Progenitor cell of endocrine pancreas (in vitro differentiated cells): Measurements from ENCODE around the gene TANC1. TPM values are rescaled to one million over a fixed set of nuclear protein-coding genes. Genes with fewer than 3 reads are reported as not detected.

Source experiments
- DNase-seq: peaks from one replicate; pipeline ENCODE4 v3.0.0; 2021; ENCODE audit warnings: low spot score; ENCODE audit not compliant: unreplicated experiment
- H3K27ac Mint-ChIP-seq: 2 replicates; pipeline ENCODE4 v1.8.0; 2021; ENCODE audit warnings: mild to moderate bottlenecking, moderate library complexity, mixed read lengths
- H3K27me3 Mint-ChIP-seq: 2 replicates; pipeline ENCODE4 v1.8.0; 2021; ENCODE audit warnings: mixed read lengths
- H3K36me3 Mint-ChIP-seq: 2 replicates; pipeline ENCODE4 v1.8.0; 2022; ENCODE audit warnings: mixed read lengths; ENCODE audit not compliant: insufficient read depth
- H3K4me1 Mint-ChIP-seq: 2 replicates; pipeline ENCODE4 v1.8.0; 2021; ENCODE audit warnings: low read depth, mixed read lengths
- H3K4me3 Mint-ChIP-seq: 2 replicates; pipeline ENCODE4 v1.8.0; 2021; ENCODE audit warnings: low read depth, mild to moderate bottlenecking, moderate library complexity, mixed read lengths
- H3K9me3 Mint-ChIP-seq: 2 replicates; pipeline ENCODE4 v1.8.0; 2021; ENCODE audit warnings: low read depth, mixed read lengths
- CTCF ChIP-seq: fragments of 200-600 bp; sonication (generic); IDR thresholded peaks from one replicate; pipeline ENCODE4 v1.5.0; 2021; ENCODE audit warnings: antibody characterized with exemption, mild to moderate bottlenecking; ENCODE audit not compliant: unreplicated experiment
- total RNA-seq: library from RNA; stranded (reverse); gene quantifications from 2 replicates; pipeline ENCODE4 v1.2.1, GENCODE V29; 2021

Gene TANC1
- total RNA-seq, 1 donor from 2014 or later, result 29.8 TPM

DNA sequence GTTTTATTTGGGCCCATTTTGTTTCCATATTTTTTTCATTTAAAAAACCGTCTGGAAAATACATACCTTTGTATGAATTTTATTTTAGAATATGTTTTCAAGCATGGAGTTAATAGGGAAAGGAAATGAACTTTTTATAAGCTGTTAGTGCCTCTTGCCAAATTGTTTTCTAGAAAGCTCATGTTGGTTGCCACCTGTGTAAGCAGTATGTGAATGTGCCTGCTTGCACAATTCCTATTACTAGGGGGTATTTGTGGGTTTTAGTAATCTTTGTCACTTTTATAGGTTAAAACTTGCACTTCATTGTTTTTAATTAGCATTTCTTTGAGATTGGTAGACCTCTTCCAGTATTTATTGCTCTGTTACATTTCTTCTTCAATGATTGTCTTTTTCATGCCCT lies 107.3 kb downstream of the TANC1 start:
- DNase-seq, result no peak
- Mint-ChIP-seq H3K27ac (no peak overlapping the region), H3K27me3 (no peaks in the 10 kb centered on the region), H3K36me3 (peaks cover 1% of the 10 kb centered on the region), H3K4me1 (no peaks in the 10 kb centered on the region), H3K4me3 (no peak overlapping the region), H3K9me3 (no peaks in the 10 kb centered on the region)
- TF ChIP-seq CTCF, result no peak

DNA sequence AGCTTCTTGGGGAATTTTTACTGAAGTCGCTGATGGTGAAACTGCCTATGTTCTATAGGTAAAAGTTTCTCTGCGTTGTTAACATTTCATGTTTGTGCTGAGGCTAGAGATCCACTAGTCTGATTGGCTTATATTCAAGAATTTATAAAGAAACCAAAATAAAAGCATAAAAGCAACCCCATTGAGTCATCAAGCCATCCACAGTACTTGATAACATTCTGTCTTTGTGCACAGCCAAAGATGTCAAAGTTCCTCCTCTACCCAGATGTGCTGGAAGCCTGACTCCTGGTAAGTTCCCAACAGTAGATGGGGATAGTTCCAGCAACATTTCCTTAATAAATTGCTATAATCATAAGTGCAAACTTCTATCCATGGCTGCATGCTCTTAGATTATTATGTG lies 107.8 kb downstream of the TANC1 start:
- H3K4me1 Mint-ChIP-seq, result no peaks in the 10 kb centered on the region
- no peak overlapping the region for H3K4me3 Mint-ChIP-seq
- no peak for DNase-seq
- no peaks in the 10 kb centered on the region for H3K9me3 Mint-ChIP-seq
- no peak overlapping the region for H3K27ac Mint-ChIP-seq
- H3K36me3 Mint-ChIP-seq, result peaks cover 1% of the 10 kb centered on the region
- no peak for TF ChIP-seq CTCF
- H3K27me3 Mint-ChIP-seq, result no peaks in the 10 kb centered on the region

- H3K27ac Mint-ChIP-seq, result no peak overlapping the region
- peaks cover 1% of the 10 kb centered on the region for H3K36me3 Mint-ChIP-seq
- H3K4me1 Mint-ChIP-seq, result no peaks in the 10 kb centered on the region
- no peaks in the 10 kb centered on the region for H3K9me3 Mint-ChIP-seq
- no peaks in the 10 kb centered on the region for H3K27me3 Mint-ChIP-seq
- H3K4me3 Mint-ChIP-seq, result no peak overlapping the region
- no peak for DNase-seq
- TF ChIP-seq CTCF, result no peak
Measured at GRCh38 chr2:159077869-159078268, 109.4 kb downstream of the TANC1 start.

GRCh38 chr2:159078443-159078842 lies 110.0 kb downstream of the TANC1 start:
- H3K27ac Mint-ChIP-seq, result no peak overlapping the region
- H3K27me3 Mint-ChIP-seq, result no peaks in the 10 kb centered on the region
- H3K4me1 Mint-ChIP-seq, result peaks cover 3% of the 10 kb centered on the region
- peaks cover 1% of the 10 kb centered on the region for H3K36me3 Mint-ChIP-seq
- no peak for TF ChIP-seq CTCF
- no peak overlapping the region for H3K4me3 Mint-ChIP-seq
- H3K9me3 Mint-ChIP-seq, result no peaks in the 10 kb centered on the region
- no peak for DNase-seq

GRCh38 chr2:159080641-159081040 lies 112.2 kb downstream of the TANC1 start:
- no peak for DNase-seq
- H3K9me3 Mint-ChIP-seq, result no peaks in the 10 kb centered on the region
- no peaks in the 10 kb centered on the region for H3K27me3 Mint-ChIP-seq

More at GRCh38 chr2:159080641-159081040, 112.2 kb downstream of the TANC1 start:
- Mint-ChIP-seq H3K27ac (no peak overlapping the region), H3K4me3 (no peak overlapping the region), H3K4me1 (peaks cover 16% of the 10 kb centered on the region), H3K36me3 (no peaks in the 10 kb centered on the region)
- TF ChIP-seq CTCF, result no peak
